Activated naive CD4-positive, alpha-beta T cell treated with anti-CD3 and anti-CD28 coated beads, Interleukin-2, amount 10 ng/mL, durations not matched to agents 7 days and 5 days (primary cell): ENCODE results near the gene HMG20B.
"Not testable (repeated sequence)": the region's sequence is repeated elsewhere in the genome, so short reads cannot be mapped to it uniquely, and the experiment has no call there.

Experiments
- CTCF ChIA-PET: fragments of 350-600 bp; sonication (Branson Sonifier 250); formaldehyde crosslinking; loops from one replicate; lab custom pipeline; 2021; ENCODE audit warnings: antibody characterized with exemption; lab: Charles Lee
- DNase-seq: peaks from one replicate; pipeline ENCODE4 v3.0.0-alpha.2; 2020
- H3K27ac Mint-ChIP-seq: one replicate; pipeline ENCODE4 v1.8.0; 2021; ENCODE audit warnings: mild to moderate bottlenecking, moderate library complexity, mixed read lengths
- H3K27me3 Mint-ChIP-seq: one replicate; pipeline ENCODE4 v1.8.0; 2021; ENCODE audit warnings: mild to moderate bottlenecking, mixed read lengths
- H3K36me3 Mint-ChIP-seq: one replicate; pipeline ENCODE4 v1.8.0; 2021; ENCODE audit warnings: mixed read lengths
- H3K4me1 Mint-ChIP-seq: one replicate; pipeline ENCODE4 v1.8.0; 2021; ENCODE audit warnings: mixed read lengths
- H3K4me3 Mint-ChIP-seq: one replicate; pipeline ENCODE4 v1.8.0; 2021; ENCODE audit warnings: mild to moderate bottlenecking, moderate library complexity, mixed read lengths
- H3K9me3 Mint-ChIP-seq: one replicate; pipeline ENCODE4 v1.8.0; 2021; ENCODE audit warnings: mixed read lengths

The HMG20B gene

DNA sequence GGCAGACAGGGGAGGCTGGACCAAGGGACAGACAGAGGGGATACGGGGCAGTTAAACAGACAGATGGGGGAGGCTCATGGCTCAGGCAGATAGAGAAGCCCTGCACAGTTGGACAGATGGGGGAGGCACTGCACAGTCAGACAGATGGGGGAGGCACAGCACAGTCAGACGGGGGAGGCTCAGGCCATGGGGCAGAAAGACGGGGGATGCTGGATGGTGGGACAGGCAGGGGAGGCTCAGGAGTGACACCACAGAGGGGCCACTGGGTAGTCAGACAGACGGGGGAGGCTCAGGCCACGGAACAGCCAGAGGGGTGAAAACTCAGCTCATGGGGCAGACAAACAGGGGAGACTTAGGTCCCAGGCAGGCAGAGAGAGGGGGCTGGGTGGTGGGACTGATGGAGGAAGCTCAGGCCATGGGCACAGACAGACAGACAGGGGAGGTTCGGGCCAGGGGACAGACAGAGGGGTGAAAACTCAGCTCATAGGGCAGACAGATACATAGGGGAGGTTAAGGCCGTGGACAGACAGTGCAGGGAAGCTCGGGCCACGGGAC, 16.2 kb upstream of the HMG20B start:
- Mint-ChIP-seq H3K27ac (peak overlapping the region; percentile 86), H3K36me3 (peaks cover 16% of the 10 kb centered on the region), H3K9me3 (no peaks in the 10 kb centered on the region), H3K4me3 (peak overlapping the region; percentile 96), H3K27me3 (no peaks in the 10 kb centered on the region), H3K4me1 (peaks cover 51% of the 10 kb centered on the region)
- CTCF ChIA-PET: interaction anchor here (1.2 to 6.6 kb wide), 2 partner anchors 10 to 28 kb away, joined by 3 to 42 read pairs; partner anchors contain the start of gene GIPC3
- no peak for DNase-seq

GRCh38 chr19:3556978-3557460, 15.7 kb upstream of the HMG20B start:
- peaks cover 15% of the 10 kb centered on the region for H3K36me3 Mint-ChIP-seq
- H3K4me3 Mint-ChIP-seq: peak overlapping the region; percentile 96
- CTCF ChIA-PET: interaction anchor here (6.6 kb wide), 1 partner anchor 11 kb away, joined by 42 read pairs; no protein-coding TSS in a partner anchor
- peaks cover 47% of the 10 kb centered on the region for H3K4me1 Mint-ChIP-seq
- no peaks in the 10 kb centered on the region for H3K27me3 Mint-ChIP-seq
- peak; percentile 70 for DNase-seq
- peak overlapping the region; percentile 86 for H3K27ac Mint-ChIP-seq
- no peaks in the 10 kb centered on the region for H3K9me3 Mint-ChIP-seq

GRCh38 chr19:3557461-3558248, 15.1 kb upstream of the HMG20B start, which contains the start of gene MFSD12:
TSS of gene MFSD12 (minus strand) at chr19:3557586. CDS start at chr19:3557403, 183 bp downstream.
- DNase-seq: peak; percentile 95
- peak within 1 kb of the TSS; percentile 86 for H3K27ac Mint-ChIP-seq
- CTCF ChIA-PET: interaction anchor here (6.6 kb wide), 1 partner anchor 11 kb away, joined by 42 read pairs; no protein-coding TSS in a partner anchor
- H3K4me1 Mint-ChIP-seq: peaks cover 44% of the 10 kb centered on the region
- peaks cover 15% of the 10 kb centered on the region for H3K36me3 Mint-ChIP-seq
- H3K9me3 Mint-ChIP-seq: no peaks in the 10 kb centered on the region
- H3K27me3 Mint-ChIP-seq: peaks cover 4% of the 10 kb centered on the region
- H3K4me3 Mint-ChIP-seq: peak within 1 kb of the TSS; percentile 96

DNA sequence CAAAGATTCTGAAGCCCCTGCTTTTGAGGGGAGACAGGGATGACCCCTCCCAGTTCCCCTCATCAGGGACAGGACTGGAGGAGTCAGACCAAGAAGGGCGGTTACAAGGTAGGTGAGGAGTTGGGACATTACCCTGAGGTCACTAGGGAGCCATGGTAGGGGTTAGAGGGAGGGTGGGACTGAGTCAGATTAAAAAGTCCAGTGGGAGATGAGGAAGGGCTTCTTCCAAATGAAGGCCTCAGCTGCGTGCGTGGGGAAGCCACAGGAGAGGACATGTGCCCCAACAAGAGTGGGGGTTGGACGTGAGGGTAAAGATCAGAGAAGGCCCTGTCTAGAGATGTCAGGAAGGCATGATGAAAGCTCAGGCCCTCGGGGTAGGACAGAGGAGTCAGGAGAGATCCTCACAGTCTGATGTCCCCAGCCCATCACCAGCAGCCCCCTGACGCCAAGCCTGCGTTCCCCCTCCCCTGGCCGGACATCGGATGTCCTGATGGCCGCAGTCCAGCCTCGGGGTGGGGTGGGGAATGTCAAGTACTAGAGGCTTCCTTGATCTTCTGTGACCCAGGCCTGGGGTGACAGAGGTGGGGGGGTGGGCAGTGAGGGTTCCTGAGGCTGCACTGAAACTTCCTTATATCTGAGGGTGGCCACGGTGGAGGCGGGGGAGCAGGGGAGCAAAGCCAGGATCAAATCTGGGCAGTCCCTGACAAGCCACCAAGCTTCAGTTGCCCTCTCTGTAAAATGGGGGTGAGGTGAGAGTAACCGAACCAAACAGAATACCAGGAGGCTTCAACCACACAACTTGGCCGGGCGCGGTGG, 8.8 kb upstream of the HMG20B start:
- no peak overlapping the region for H3K27ac Mint-ChIP-seq

GRCh38 chr19:3565139-3565538, 7.6 kb upstream of the HMG20B start:
- H3K27ac Mint-ChIP-seq: no peak overlapping the region
- no peak for DNase-seq
- CTCF ChIA-PET: no interaction called here
- H3K9me3 Mint-ChIP-seq: no peaks in the 10 kb centered on the region
- H3K4me3 Mint-ChIP-seq: no peak overlapping the region
- peaks cover 4% of the 10 kb centered on the region for H3K27me3 Mint-ChIP-seq
- no peaks in the 10 kb centered on the region for H3K36me3 Mint-ChIP-seq
- no peaks in the 10 kb centered on the region for H3K4me1 Mint-ChIP-seq

More for the DNA sequence above, 8.8 kb upstream of the HMG20B start:
- H3K9me3 Mint-ChIP-seq: no peaks in the 10 kb centered on the region
- H3K36me3 Mint-ChIP-seq: no peaks in the 10 kb centered on the region
- no peak overlapping the region for H3K4me3 Mint-ChIP-seq
- peaks cover 4% of the 10 kb centered on the region for H3K27me3 Mint-ChIP-seq
- peaks cover under 1% of the 10 kb centered on the region for H3K4me1 Mint-ChIP-seq
- no peak for DNase-seq
- CTCF ChIA-PET: no interaction called here

GRCh38 chr19:3570042-3570441, 2.7 kb upstream of the HMG20B start:
- H3K27me3 Mint-ChIP-seq, CTCF ChIA-PET, H3K9me3 Mint-ChIP-seq, H3K4me3 Mint-ChIP-seq, DNase-seq, H3K36me3 Mint-ChIP-seq, H3K27ac Mint-ChIP-seq: not testable (repeated sequence)
- H3K4me1 Mint-ChIP-seq: peaks cover 17% of the 10 kb centered on the region

GRCh38 chr19:3570606-3571011, 2.1 kb upstream of the HMG20B start:
- CTCF ChIA-PET: no interaction called here
- Mint-ChIP-seq H3K27me3 (no peaks in the 10 kb centered on the region), H3K36me3 (peaks cover 11% of the 10 kb centered on the region), H3K27ac (no peak overlapping the region), H3K9me3 (no peaks in the 10 kb centered on the region), H3K4me1 (peaks cover 20% of the 10 kb centered on the region), H3K4me3 (no peak overlapping the region)
- DNase-seq: no peak

DNA sequence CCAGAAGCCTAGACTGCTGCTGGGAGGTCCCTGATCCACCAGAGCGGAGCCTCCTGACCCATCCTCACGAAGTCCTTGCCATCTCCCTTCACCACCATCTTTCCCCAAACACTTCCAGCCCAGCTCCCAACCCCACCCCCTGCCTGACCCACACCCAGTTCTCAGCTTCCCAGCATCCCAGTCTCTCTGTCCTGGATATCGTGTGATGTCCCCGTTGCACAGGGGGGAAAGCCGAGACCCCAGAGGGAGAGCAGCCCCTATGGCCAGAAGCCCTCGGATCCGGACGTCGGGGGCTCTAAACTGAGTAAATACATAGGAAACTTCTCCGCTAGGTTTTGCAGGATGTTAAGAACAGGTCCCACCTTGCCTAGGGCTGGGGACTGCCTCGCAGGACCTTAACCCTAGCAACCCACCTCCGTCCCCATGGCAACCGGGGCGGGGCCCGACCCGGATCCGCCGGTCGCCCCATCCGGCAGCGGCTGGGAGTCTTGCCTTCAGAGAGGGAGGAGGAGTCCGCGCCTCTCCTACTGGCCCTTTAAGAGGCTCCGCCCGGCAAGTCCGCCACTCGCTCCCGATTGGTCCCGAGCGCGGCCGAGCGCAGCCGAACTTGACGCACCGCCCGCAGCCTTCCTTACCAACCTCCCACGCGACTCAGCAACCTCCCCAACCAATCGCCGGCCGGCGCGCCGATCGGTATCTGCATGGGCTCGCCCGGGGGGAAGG, 451 bp upstream of the HMG20B start:
- no peaks in the 10 kb centered on the region for H3K27me3 Mint-ChIP-seq
- H3K4me3 Mint-ChIP-seq: peak overlapping the region; percentile 70
- H3K36me3 Mint-ChIP-seq: peaks cover 13% of the 10 kb centered on the region
- DNase-seq: peak; percentile 100
- H3K9me3 Mint-ChIP-seq: no peaks in the 10 kb centered on the region
- H3K27ac Mint-ChIP-seq: peak overlapping the region; percentile 53
- peaks cover 20% of the 10 kb centered on the region for H3K4me1 Mint-ChIP-seq
- CTCF ChIA-PET: no interaction called here

GRCh38 chr19:3573162-3573857, 566 bp downstream of the HMG20B start:
- H3K9me3 Mint-ChIP-seq: no peaks in the 10 kb centered on the region
- no peak for DNase-seq
- H3K27me3 Mint-ChIP-seq: no peaks in the 10 kb centered on the region
- CTCF ChIA-PET: interaction anchor here (0.6 to 1.4 kb wide), 2 partner anchors 14 to 28 kb away, joined by 3 read pairs; no protein-coding TSS in a partner anchor
- H3K4me1 Mint-ChIP-seq: peaks cover 20% of the 10 kb centered on the region
- H3K4me3 Mint-ChIP-seq: peak overlapping the region; percentile 70
- peaks cover 13% of the 10 kb centered on the region for H3K36me3 Mint-ChIP-seq
- H3K27ac Mint-ChIP-seq: peak overlapping the region; percentile 78

GRCh38 chr19:3573858-3574637, 1.3 kb downstream of the HMG20B start:
- CTCF ChIA-PET: interaction anchor here (0.6 to 1.4 kb wide), 2 partner anchors 13 to 29 kb away, joined by 3 read pairs; no protein-coding TSS in a partner anchor
- peaks cover 20% of the 10 kb centered on the region for H3K4me1 Mint-ChIP-seq
- peaks cover 13% of the 10 kb centered on the region for H3K36me3 Mint-ChIP-seq
- no peaks in the 10 kb centered on the region for H3K27me3 Mint-ChIP-seq
- H3K9me3 Mint-ChIP-seq: no peaks in the 10 kb centered on the region
- peak overlapping the region; percentile 78 for H3K27ac Mint-ChIP-seq
- peak; percentile 95 for DNase-seq
- H3K4me3 Mint-ChIP-seq: peak overlapping the region; percentile 70

GRCh38 chr19:3575260-3575741, 2.6 kb downstream of the HMG20B start:
- peak; percentile 41 for DNase-seq
- Mint-ChIP-seq H3K36me3 (peaks cover 13% of the 10 kb centered on the region), H3K9me3 (no peaks in the 10 kb centered on the region), H3K27me3 (no peaks in the 10 kb centered on the region), H3K4me3 (peak overlapping the region; percentile 33), H3K27ac (peak overlapping the region; percentile 49), H3K4me1 (peaks cover 20% of the 10 kb centered on the region)
- CTCF ChIA-PET: interaction anchor here (0.7 kb wide), 1 partner anchor 118 kb away, joined by 3 read pairs; no protein-coding TSS in a partner anchor

DNA sequence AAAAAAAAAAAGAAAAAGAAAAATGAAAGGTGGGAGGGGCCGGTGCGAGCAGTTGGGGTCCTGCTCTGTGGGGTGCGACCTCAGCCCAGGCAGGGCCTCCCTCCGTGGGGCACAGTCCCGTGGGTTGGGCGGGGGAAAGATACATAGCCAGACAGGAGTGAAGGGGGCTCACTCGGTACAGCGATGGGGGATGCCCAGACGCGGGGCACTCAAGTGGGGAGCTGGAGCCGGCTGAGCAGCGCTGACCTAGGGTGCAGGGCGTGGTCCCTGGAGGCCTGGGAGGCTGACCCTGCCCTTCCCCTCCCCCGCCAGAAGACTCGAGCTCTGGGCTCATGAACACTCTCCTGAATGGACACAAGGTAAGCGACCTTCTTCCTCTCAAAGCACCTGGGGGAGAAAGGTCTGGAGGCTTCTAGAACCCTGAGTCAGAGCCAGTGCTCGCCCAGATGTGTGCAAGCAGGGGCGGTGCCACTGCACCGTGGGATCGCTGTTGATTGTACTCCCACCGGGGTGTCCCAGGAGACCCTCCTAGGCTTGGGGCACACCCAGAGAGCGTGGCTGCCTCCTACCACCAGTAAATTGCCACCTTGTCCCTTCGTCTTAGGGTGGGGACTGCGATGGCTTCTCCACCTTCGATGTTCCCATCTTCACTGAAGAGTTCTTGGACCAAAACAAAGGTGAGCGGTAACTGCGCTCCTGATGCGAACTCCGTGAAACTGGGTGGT, 3.4 kb downstream of the HMG20B start:
- no peak overlapping the region for H3K27ac Mint-ChIP-seq
- H3K9me3 Mint-ChIP-seq: no peaks in the 10 kb centered on the region
- H3K4me1 Mint-ChIP-seq: peaks cover 20% of the 10 kb centered on the region
- no peak overlapping the region for H3K4me3 Mint-ChIP-seq
- CTCF ChIA-PET: no interaction called here
- H3K27me3 Mint-ChIP-seq: no peaks in the 10 kb centered on the region
- H3K36me3 Mint-ChIP-seq: peaks cover 13% of the 10 kb centered on the region
- no peak for DNase-seq
